ENCODE measurements around the gene TEAD1. TPM values are rescaled to one million over a fixed set of nuclear protein-coding genes. Genes with fewer than 3 reads are reported as not detected.

The TEAD1 gene
- total RNA-seq, 6 donors from 2014 or later: 53.5 to 141 (median 80.2) TPM

DNA sequence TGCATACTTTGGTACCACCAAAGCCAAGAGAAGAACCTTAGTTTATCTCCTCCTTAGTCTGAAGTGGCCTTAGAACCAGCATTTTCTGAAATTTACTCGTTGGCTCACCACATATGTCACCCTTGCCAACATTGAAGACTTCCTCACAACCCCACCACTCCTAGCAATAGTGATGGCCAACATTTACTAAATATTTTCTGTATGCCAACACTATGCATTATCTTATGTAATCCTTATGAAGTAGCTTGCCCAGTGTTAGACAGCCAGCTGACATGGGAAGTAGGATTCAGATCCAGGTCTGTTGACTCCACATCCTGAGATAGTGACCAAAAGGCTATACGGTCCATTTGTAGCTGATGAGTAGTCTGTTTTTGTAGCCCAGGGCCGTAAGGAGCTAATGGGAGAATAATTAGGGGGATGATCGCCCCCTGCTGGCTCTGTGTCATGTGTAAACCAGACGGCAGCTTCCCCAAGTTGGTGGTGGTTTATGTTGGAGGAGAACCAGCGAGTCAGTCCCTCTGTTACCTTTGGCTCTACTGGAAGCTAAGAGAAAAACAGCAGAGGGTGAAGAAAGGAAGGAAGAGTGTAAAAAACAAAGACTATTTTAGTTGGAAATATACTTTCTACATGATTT, 214.4 kb downstream of the TEAD1 start:
- DNase-seq (peak in 1 of 2 donors; percentile 86), ATAC-seq (ENCODE audit: low FRiP score in 2 of 2) (peak; percentile 68 to 87)
- peaks cover 3 to 15% (median 11%) of the 10 kb centered on the region in 4 donors for H3K4me1 ChIP-seq
- WGBS, 2 donors: 11% methylated on average over 6 of the region's 6 CpGs
- TF ChIP-seq EP300 (IDR thresholded peaks at IDR 0.05): no peak
- TF ChIP-seq, protein P1, sequence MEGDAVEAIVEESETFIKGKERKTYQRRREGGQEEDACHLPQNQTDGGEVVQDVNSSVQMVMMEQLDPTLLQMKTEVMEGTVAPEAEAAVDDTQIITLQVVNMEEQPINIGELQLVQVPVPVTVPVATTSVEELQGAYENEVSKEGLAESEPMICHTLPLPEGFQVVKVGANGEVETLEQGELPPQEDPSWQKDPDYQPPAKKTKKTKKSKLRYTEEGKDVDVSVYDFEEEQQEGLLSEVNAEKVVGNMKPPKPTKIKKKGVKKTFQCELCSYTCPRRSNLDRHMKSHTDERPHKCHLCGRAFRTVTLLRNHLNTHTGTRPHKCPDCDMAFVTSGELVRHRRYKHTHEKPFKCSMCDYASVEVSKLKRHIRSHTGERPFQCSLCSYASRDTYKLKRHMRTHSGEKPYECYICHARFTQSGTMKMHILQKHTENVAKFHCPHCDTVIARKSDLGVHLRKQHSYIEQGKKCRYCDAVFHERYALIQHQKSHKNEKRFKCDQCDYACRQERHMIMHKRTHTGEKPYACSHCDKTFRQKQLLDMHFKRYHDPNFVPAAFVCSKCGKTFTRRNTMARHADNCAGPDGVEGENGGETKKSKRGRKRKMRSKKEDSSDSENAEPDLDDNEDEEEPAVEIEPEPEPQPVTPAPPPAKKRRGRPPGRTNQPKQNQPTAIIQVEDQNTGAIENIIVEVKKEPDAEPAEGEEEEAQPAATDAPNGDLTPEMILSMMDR (IDR thresholded peaks at IDR 0.05): peak; percentile 62 to 78 (median 70)
- H3K27me3 ChIP-seq: no peaks in the 10 kb centered on the region
- peak overlapping the region in 3 of 4 donors; percentile 55 to 59 (median 58) for H3K27ac ChIP-seq
- peaks cover 0 to 18% (median 1%) of the 10 kb centered on the region in 4 donors for H3K36me3 ChIP-seq
- H3K9me3 ChIP-seq: no peaks in the 10 kb centered on the region
- H3K4me3 ChIP-seq: no peak overlapping the region

DNA sequence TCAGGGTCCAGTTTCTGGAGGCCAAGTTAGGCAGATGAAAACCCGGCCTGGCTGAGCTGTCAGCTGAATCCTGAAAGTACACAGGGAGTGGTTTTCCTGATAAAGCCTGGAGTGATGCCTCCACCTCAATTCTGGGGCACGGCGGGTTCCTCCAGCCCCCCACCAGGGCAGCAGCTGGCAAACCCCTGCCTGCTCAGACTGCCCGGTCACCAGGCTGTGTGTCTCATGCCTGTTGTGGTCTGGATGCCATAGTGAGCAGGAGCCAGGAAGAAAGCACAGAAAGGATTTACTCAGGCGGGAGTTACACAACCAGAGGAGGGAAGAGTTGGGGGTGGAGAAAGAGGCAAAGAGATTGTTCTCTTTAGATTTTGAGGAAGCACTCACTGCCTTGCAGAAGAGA, 215.0 kb downstream of the TEAD1 start:
- WGBS, 2 donors: 53% methylated on average over 5 of the region's 5 CpGs
- ATAC-seq (ENCODE audit: low FRiP score in 2 of 2) (peak in 1 of 2 donors; percentile 69), DNase-seq (peak; percentile 37 to 56)
- Histone ChIP-seq H3K27me3 (no peaks in the 10 kb centered on the region), H3K9me3 (no peaks in the 10 kb centered on the region), H3K27ac (peak overlapping the region in 3 of 4 donors; percentile 55 to 59 (median 58)), H3K4me1 (peaks cover 5 to 18% (median 13%) of the 10 kb centered on the region in 4 donors), H3K4me3 (no peak overlapping the region), H3K36me3 (peaks cover 0 to 13% (median 1%) of the 10 kb centered on the region in 4 donors)
- TF ChIP-seq POLR2AphosphoS5 (IDR thresholded peaks at IDR 0.05) (peak in 1 of 2 donors; percentile 36), POLR2A (IDR thresholded peaks at IDR 0.05) (no peak)

DNA sequence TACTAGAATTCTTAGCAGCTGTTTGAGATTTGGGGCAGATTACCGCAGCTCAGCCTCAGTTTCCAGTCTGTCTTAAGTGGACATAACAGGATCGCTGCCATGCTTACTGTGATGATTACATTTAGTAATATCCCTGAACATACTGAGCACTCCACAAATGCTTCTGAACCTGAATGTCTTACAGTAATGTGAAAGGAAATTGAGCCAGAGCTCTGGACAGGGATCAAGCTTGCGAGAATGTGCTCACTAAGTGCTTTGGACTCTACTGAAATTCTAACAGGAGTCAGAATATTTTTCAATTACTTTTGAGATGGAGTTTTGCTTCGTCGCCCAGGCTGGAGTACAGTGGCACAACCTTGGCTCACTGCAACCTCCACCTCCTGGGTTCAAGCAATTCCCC, 216.3 kb downstream of the TEAD1 start:
- 72 to 81% methylated on average over 5 of the region's 5 CpGs for WGBS, 2 donors
- Histone ChIP-seq H3K4me1 (peaks cover 5 to 18% (median 13%) of the 10 kb centered on the region in 4 donors), H3K27ac (no peak overlapping the region), H3K9me3 (no peaks in the 10 kb centered on the region), H3K36me3 (peaks cover 0 to 6% (median 0%) of the 10 kb centered on the region in 4 donors), H3K27me3 (no peaks in the 10 kb centered on the region), H3K4me3 (no peak overlapping the region)
- ATAC-seq (ENCODE audit: low FRiP score in 2 of 2) (no peak), DNase-seq (no peak)
- TF ChIP-seq POLR2AphosphoS5 (IDR thresholded peaks at IDR 0.05) (no peak), POLR2A (IDR thresholded peaks at IDR 0.05) (no peak), EP300 (IDR thresholded peaks at IDR 0.05) (no peak)
- TF ChIP-seq, protein P1 (IDR thresholded peaks at IDR 0.05): no peak

DNA sequence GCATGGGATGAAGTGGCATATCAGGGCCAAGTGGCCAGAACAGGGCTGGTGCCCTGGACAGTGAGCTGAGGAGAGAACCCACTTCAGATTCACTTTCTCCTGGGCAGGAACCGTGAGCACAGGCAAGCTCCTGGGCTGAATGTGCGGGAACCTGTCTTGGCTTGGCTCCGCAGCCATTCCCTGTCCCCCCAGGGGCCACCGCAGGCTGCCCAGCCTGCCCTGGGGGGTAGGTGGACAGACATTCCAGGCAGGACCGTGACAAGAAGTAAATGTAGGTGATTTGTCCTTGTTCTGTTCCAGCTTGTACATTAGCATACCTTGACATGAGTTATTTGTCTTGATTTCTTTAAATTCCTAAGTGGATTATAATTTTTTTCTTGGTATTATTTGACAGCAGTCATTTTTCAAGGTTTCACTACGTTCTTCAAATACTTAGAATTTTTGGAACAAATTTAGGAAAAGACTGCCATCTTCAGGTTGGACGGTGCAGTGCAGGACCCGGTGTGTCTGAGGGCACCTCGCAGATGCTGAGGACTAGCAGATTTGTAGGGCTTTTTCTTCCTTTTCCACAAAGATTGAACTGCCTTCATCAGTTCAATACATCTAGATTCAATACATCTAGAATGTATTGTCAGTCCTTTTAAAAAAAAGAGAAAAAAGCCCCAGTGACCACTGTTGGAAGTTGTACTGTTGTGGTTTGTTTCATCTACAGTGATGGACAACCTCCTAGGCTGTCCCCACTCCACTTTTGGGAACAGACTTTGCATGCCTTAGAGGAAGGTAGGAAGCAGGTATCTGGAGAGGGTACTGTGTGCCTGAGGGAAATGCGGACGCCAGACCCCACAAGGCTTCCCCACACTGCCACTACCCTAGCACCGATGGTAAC, 219.8 kb downstream of the TEAD1 start:
- Histone ChIP-seq H3K27me3 (no peaks in the 10 kb centered on the region), H3K4me1 (peaks cover 5 to 10% (median 7%) of the 10 kb centered on the region in 4 donors), H3K4me3 (no peak overlapping the region), H3K36me3 (no peaks in the 10 kb centered on the region), H3K27ac (peak overlapping the region in 1 of 4 donors; percentile 31), H3K9me3 (no peaks in the 10 kb centered on the region)
- 50 to 54% methylated on average over 9 to 12 of the region's 12 CpGs for WGBS, 2 donors
- TF ChIP-seq POLR2AphosphoS5 (IDR thresholded peaks at IDR 0.05) (no peak), POLR2A (IDR thresholded peaks at IDR 0.05) (no peak), EP300 (IDR thresholded peaks at IDR 0.05) (no peak)
- TF ChIP-seq, protein P1 (IDR thresholded peaks at IDR 0.05): peak; percentile 59 to 93 (median 76)
- DNase-seq: peak; percentile 33 to 60
- ATAC-seq (ENCODE audit: low FRiP score in 2 of 2): peak in 1 of 2 donors; percentile 76

DNA sequence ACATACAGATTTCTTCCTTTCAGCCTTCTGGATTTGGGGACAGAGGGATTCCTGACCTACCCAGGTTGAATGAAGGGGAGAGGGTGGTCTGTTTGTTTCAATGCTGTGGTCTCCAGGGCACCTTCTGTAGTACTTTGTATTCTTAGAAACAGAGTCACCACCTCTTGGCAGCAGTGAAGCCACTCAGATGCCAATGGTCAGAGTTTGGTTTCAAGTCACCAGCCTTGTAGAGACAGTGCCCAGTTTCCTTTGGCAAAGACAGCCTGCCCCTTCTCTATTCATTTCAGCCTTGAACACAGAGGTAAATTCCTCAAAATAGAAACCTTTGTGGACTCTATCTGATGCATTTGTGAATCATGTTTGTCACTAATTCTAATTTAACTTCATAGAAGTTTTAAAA, 223.2 kb downstream of the TEAD1 start:
- no peaks in the 10 kb centered on the region for H3K27me3 ChIP-seq
- no peaks in the 10 kb centered on the region for H3K9me3 ChIP-seq
- peaks cover 0 to 6% (median 5%) of the 10 kb centered on the region in 4 donors for H3K36me3 ChIP-seq
- no peak overlapping the region for H3K27ac ChIP-seq
- H3K4me3 ChIP-seq: no peak overlapping the region
- DNase-seq (no peak), ATAC-seq (ENCODE audit: low FRiP score in 2 of 2) (no peak)
- peaks cover 0 to 13% (median 3%) of the 10 kb centered on the region in 4 donors for H3K4me1 ChIP-seq
- TF ChIP-seq, protein P1 (IDR thresholded peaks at IDR 0.05): no peak
- TF ChIP-seq EP300 (IDR thresholded peaks at IDR 0.05) (no peak), POLR2AphosphoS5 (IDR thresholded peaks at IDR 0.05) (no peak), POLR2A (IDR thresholded peaks at IDR 0.05) (no peak)
